Bone marrow (tissue), 2 donors: ENCODE results near the gene FILIP1.

Experiments
- DNase-seq, 2 donors: peaks; one replicate each; lab custom pipeline; 2025; lab: John Stamatoyannopoulos, UW

FILIP1 gene

GRCh38 chr6:75291744-75292143, 201.9 kb downstream of the FILIP1 start:
- no peak for DNase-seq

- DNase-seq: no peak
Observed at GRCh38 chr6:75291331-75291730, 202.3 kb downstream of the FILIP1 start.

GRCh38 chr6:75290136-75290945, 203.3 kb downstream of the FILIP1 start:
- no peak for DNase-seq

- DNase-seq: no peak
Observed at GRCh38 chr6:75288023-75288422, 205.6 kb downstream of the FILIP1 start.

GRCh38 chr6:75287424-75287823, 206.2 kb downstream of the FILIP1 start:
- no peak for DNase-seq

GRCh38 chr6:75286955-75287354, 206.6 kb downstream of the FILIP1 start:
- no peak for DNase-seq

GRCh38 chr6:75285283-75285639, 208.3 kb downstream of the FILIP1 start:
- peak in 1 of 2 donors; percentile 35 for DNase-seq

- peak; percentile 73 to 99 for DNase-seq
Observed at GRCh38 chr6:75284632-75285282, 208.8 kb downstream of the FILIP1 start, which contains the start of gene TMEM30A. TMEM30A (minus strand) TSS chr6:75284792; CDS start chr6:75284638, 154 bp downstream.

GRCh38 chr6:75283907-75284631, 209.5 kb downstream of the FILIP1 start:
- DNase-seq: peak in 1 of 2 donors; percentile 65

GRCh38 chr6:75282706-75283105, 210.9 kb downstream of the FILIP1 start:
- DNase-seq: no peak

GRCh38 chr6:75281653-75282052, 211.9 kb downstream of the FILIP1 start:
- peak in 1 of 2 donors; percentile 10 for DNase-seq

- no peak for DNase-seq
Observed at GRCh38 chr6:75280131-75280855, 213.3 kb downstream of the FILIP1 start.

GRCh38 chr6:75279418-75279817, 214.2 kb downstream of the FILIP1 start:
- no peak for DNase-seq

- DNase-seq: no peak
Observed at GRCh38 chr6:75278474-75279077, 215.0 kb downstream of the FILIP1 start.

- DNase-seq: no peak
Observed at GRCh38 chr6:75275067-75275466, 218.5 kb downstream of the FILIP1 start.

GRCh38 chr6:75273009-75273408, 220.6 kb downstream of the FILIP1 start:
- no peak for DNase-seq

GRCh38 chr6:75272145-75272840, 221.3 kb downstream of the FILIP1 start:
- DNase-seq: no peak

GRCh38 chr6:75268988-75269354, 224.6 kb downstream of the FILIP1 start:
- no peak for DNase-seq

GRCh38 chr6:75268121-75268987, 225.2 kb downstream of the FILIP1 start:
- DNase-seq: no peak

GRCh38 chr6:75267461-75267860, 226.1 kb downstream of the FILIP1 start:
- DNase-seq: no peak
